ENCODE data around the gene PPP1R18. TPM values are rescaled to one million over a fixed set of nuclear protein-coding genes. Genes with fewer than 3 reads are reported as not detected.
"Not testable (repeated sequence)": the region's sequence is repeated elsewhere in the genome, so short reads cannot be mapped to it uniquely, and the experiment has no call there.

The PPP1R18 gene
- total RNA-seq, 1 experiment from 2014 or later = 66.9 TPM

GRCh38 chr6:30672445-30673253 lies 13.8 kb downstream of the PPP1R18 start, which contains the start of gene DHX16:
TSS of gene DHX16 (minus strand) at chr6:30673006. CDS start at chr6:30672841, 165 bp downstream.
- TSS peak; percentile 39 for BruUV-seq (replicated peaks)
- peaks cover 12% of the 10 kb centered on the region for H3K4me1 Mint-ChIP-seq (ENCODE audit: insufficient read depth, unreplicated experiment)
- no peaks in the 10 kb centered on the region for H3K27me3 Mint-ChIP-seq (ENCODE audit: insufficient read depth, unreplicated experiment)
- POLR2A ChIA-PET = interaction anchor here (0.6 to 9.1 kb wide), 28 partner anchors 9 to 442 kb away, joined by 3 to 208 read pairs (median 4); partner anchors contain the start of genes ABCF1, FLOT1, MDC1 and MRPS18B
- TF ChIP-seq, protein P1, sequence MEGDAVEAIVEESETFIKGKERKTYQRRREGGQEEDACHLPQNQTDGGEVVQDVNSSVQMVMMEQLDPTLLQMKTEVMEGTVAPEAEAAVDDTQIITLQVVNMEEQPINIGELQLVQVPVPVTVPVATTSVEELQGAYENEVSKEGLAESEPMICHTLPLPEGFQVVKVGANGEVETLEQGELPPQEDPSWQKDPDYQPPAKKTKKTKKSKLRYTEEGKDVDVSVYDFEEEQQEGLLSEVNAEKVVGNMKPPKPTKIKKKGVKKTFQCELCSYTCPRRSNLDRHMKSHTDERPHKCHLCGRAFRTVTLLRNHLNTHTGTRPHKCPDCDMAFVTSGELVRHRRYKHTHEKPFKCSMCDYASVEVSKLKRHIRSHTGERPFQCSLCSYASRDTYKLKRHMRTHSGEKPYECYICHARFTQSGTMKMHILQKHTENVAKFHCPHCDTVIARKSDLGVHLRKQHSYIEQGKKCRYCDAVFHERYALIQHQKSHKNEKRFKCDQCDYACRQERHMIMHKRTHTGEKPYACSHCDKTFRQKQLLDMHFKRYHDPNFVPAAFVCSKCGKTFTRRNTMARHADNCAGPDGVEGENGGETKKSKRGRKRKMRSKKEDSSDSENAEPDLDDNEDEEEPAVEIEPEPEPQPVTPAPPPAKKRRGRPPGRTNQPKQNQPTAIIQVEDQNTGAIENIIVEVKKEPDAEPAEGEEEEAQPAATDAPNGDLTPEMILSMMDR (IDR thresholded peaks at IDR 0.05; ENCODE audit: unreplicated experiment) = peak; percentile 71
- no peaks in the 10 kb centered on the region for H3K9me3 Mint-ChIP-seq (ENCODE audit: unreplicated experiment)
- DNase-seq (ENCODE audit: unreplicated experiment) = peak; percentile 99
- CTCF ChIA-PET = interaction anchor here (0.6 to 17.5 kb wide), 12 partner anchors 9 to 415 kb away, joined by 3 to 537 read pairs (median 4); partner anchors contain the start of genes MDC1 and TUBB
- intact Hi-C loops (cut with micrococcal nuclease) = loop anchor here (2.0 kb wide), 1 partner anchor 56 kb away; the partner anchor contains the start of genes MRPS18B and PPP1R10
- H3K27ac Mint-ChIP-seq (ENCODE audit: low read depth, unreplicated experiment) = peak within 1 kb of the TSS; percentile 52
- H3K36me3 Mint-ChIP-seq (ENCODE audit: insufficient read depth, unreplicated experiment) = peaks cover 44% of the 10 kb centered on the region
- peak within 1 kb of the TSS; percentile 83 for H3K4me3 Mint-ChIP-seq (ENCODE audit: unreplicated experiment)

DNA sequence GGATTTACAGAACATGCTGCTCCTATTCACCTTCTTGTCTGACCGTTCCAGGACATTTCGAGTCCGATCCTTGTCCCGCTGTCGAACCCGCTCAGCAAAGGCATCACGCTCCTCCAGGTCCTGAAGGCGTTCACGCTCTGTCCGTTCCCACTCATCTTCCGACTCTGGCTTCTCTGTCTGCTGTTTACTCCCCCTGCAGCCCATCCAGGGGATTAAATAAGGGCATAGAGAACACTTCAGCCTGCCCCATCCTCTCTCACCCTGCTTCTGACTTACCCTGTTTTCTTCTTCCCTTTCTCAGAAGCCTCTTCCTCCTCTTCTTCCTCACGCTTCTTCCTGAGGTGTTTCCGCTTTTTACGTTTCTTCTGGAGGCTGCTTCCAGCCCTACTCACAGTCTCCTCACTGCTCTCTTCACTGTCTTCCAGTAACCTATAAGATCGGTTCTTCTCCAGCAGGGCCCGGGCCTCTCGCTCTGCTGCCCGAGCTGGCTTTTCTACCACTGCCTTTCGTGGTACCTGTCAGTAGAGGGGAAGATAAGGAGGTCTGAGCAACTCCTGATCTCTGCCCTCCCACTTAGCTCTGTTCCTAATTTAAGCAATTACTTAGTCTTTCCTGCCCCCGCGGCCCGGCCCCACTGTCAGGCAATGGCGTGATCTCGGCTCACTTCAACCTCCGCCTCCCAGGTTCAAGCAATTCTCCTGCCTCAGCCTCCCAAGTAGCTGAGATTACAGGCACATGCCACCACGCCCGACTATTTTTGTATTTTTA lies 15.5 kb downstream of the PPP1R18 start:
- Mint-ChIP-seq H3K9me3 (ENCODE audit: unreplicated experiment) (no peaks in the 10 kb centered on the region), H3K4me3 (ENCODE audit: unreplicated experiment) (peak overlapping the region; percentile 83), H3K4me1 (ENCODE audit: insufficient read depth, unreplicated experiment) (peaks cover 12% of the 10 kb centered on the region), H3K27me3 (ENCODE audit: insufficient read depth, unreplicated experiment) (no peaks in the 10 kb centered on the region), H3K27ac (ENCODE audit: low read depth, unreplicated experiment) (peak overlapping the region; percentile 52), H3K36me3 (ENCODE audit: insufficient read depth, unreplicated experiment) (peaks cover 44% of the 10 kb centered on the region)
- CTCF ChIA-PET = interaction anchor here (0.6 to 17.5 kb wide), 5 partner anchors 56 to 243 kb away, joined by 3 to 537 read pairs (median 5); partner anchors contain the start of genes MDC1, TUBB and VARS2
- BruUV-seq (replicated peaks) = TSS peak; percentile 1
- intact Hi-C loops (cut with micrococcal nuclease) = no loop called here
- no peak for DNase-seq (ENCODE audit: unreplicated experiment)
- POLR2A ChIA-PET = interaction anchor here (1.0 to 9.1 kb wide), 7 partner anchors 12 to 56 kb away, joined by 3 to 208 read pairs (median 9); partner anchors contain the start of genes MDC1, MRPS18B, PPP1R10 and TUBB
- TF ChIP-seq, protein P1 (IDR thresholded peaks at IDR 0.05; ENCODE audit: unreplicated experiment) = no peak

DNA sequence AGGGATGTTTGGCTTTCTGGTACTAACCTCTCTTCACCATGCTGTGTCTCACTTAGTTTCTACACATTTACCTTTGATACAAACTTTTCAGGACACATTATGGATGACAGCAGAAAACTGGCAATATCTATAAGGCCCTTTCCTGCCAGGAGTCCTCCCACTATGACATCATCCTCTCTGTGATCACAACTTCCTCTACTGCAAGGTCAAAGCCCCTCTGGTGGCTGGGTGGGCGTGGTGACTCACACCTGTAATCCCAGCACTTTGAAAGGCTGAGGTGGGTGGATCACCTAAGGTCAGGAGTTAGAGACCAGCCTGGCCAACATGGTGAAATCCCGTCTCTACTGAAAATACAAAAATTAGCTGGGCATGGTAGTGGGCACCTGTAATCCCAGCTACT lies 20.1 kb downstream of the PPP1R18 start:
- BruUV-seq (replicated peaks); H3K4me1 Mint-ChIP-seq (ENCODE audit: insufficient read depth, unreplicated experiment); H3K27me3 Mint-ChIP-seq (ENCODE audit: insufficient read depth, unreplicated experiment); DNase-seq (ENCODE audit: unreplicated experiment); H3K4me3 Mint-ChIP-seq (ENCODE audit: unreplicated experiment); intact Hi-C loops (cut with micrococcal nuclease); H3K9me3 Mint-ChIP-seq (ENCODE audit: unreplicated experiment); H3K27ac Mint-ChIP-seq (ENCODE audit: low read depth, unreplicated experiment): not testable (repeated sequence)
- H3K36me3 Mint-ChIP-seq (ENCODE audit: insufficient read depth, unreplicated experiment) = peaks cover 81% of the 10 kb centered on the region
- ChIA-PET CTCF (interaction anchor here (1.4 to 1.8 kb wide), 2 partner anchors 56 to 64 kb away, joined by 6 to 7 read pairs; no protein-coding TSS in a partner anchor), POLR2A (interaction anchor here (0.8 to 1.2 kb wide), 2 partner anchors 14 to 51 kb away, joined by 3 read pairs; partner anchors contain the start of gene MDC1)

DNA sequence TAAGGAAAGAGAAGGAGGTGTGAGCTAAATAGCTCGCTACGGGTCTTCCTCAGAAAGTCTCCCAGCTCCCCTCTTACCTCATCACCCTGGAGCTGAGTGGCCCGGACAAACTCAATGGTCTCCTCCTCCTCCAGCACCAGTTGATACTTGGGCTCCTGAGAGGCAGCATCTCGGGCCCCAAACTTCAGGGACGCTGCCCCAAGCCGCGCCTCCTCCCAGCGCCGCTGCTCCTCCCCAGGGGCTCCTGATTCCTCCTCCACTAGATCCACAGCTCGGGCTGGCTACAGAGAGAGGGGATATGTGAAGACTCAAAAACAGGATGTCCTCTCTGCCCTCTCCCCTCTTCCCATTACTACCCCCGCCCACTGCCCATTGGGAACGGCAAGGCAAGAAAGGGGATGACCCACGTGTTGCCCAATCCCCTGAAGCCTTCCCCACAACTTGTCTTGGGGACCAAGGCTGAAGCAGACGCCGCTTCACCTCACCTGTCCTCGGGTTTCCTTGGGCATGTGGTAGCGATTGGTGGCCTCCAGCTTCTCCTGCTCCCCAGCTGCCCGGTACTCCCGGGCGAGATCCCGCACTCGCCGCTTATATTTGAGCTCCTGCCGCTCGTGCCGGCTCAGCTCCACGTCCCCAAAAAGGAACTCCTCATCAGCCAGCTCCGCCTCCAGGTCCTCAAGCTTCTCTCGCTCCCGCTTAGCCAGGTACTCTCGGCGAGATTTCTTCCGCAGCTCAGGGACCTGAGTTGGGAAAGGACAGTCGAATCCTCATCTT lies 21.3 kb downstream of the PPP1R18 start:
- Mint-ChIP-seq H3K9me3 (ENCODE audit: unreplicated experiment) (no peaks in the 10 kb centered on the region), H3K4me1 (ENCODE audit: insufficient read depth, unreplicated experiment) (no peaks in the 10 kb centered on the region), H3K27ac (ENCODE audit: low read depth, unreplicated experiment) (no peak overlapping the region), H3K4me3 (ENCODE audit: unreplicated experiment) (no peak overlapping the region), H3K27me3 (ENCODE audit: insufficient read depth, unreplicated experiment) (no peaks in the 10 kb centered on the region), H3K36me3 (ENCODE audit: insufficient read depth, unreplicated experiment) (peaks cover 84% of the 10 kb centered on the region)
- intact Hi-C loops (cut with micrococcal nuclease) = no loop called here
- DNase-seq (ENCODE audit: unreplicated experiment) = no peak
- TF ChIP-seq, protein P1 (IDR thresholded peaks at IDR 0.05; ENCODE audit: unreplicated experiment) = no peak
- ChIA-PET POLR2A (interaction anchor here (0.6 to 1.4 kb wide), 5 partner anchors 11 to 240 kb away, joined by 3 to 4 read pairs (median 3); partner anchors contain the start of gene MDC1), CTCF (interaction anchor here (0.6 to 1.8 kb wide), 4 partner anchors 24 to 67 kb away, joined by 3 to 7 read pairs (median 4); no protein-coding TSS in a partner anchor)
- BruUV-seq (replicated peaks) = TSS peak; percentile 69

- BruUV-seq (replicated peaks); H3K27me3 Mint-ChIP-seq (ENCODE audit: insufficient read depth, unreplicated experiment); intact Hi-C loops (cut with micrococcal nuclease); CTCF ChIA-PET; H3K4me1 Mint-ChIP-seq (ENCODE audit: insufficient read depth, unreplicated experiment); H3K4me3 Mint-ChIP-seq (ENCODE audit: unreplicated experiment); H3K9me3 Mint-ChIP-seq (ENCODE audit: unreplicated experiment); DNase-seq (ENCODE audit: unreplicated experiment); H3K27ac Mint-ChIP-seq (ENCODE audit: low read depth, unreplicated experiment): not testable (repeated sequence)
- POLR2A ChIA-PET = interaction anchor here (1.4 kb wide), 1 partner anchor 14 kb away, joined by 3 read pairs; the partner anchor contains the start of gene DHX16
- H3K36me3 Mint-ChIP-seq (ENCODE audit: insufficient read depth, unreplicated experiment) = peaks cover 85% of the 10 kb centered on the region
Measured at GRCh38 chr6:30657922-30658321, 28.5 kb downstream of the PPP1R18 start.

Measured in MCF 10A (cell line).